HTR-8/SVneo (cell line): Measurements from ENCODE around the gene TIGD4.

Experiments
- DNase-seq: peaks from one replicate; pipeline ENCODE4 v3.0.0; 2011; ENCODE audit warnings: low spot score, mixed read lengths; ENCODE audit not compliant: insufficient read length
- FAIRE-seq: peaks from 2 replicates; lab custom pipeline; 2011; peaks lifted over from hg19 to GRCh38; lab: Jason Lieb, UNC

Gene TIGD4

GRCh38 chr4:152779513-152780266 lies at the start of gene TIGD4, which contains the start of gene ARFIP1:
TSS of gene TIGD4 (minus strand) at chr4:152779730. CDS start at chr4:152771004, 8,726 bp downstream.
TSS of gene ARFIP1 (plus strand) at chr4:152779954. CDS start at chr4:152829634, 49,680 bp downstream.
- peak; percentile 96 for DNase-seq
- FAIRE-seq = peak; percentile 99

GRCh38 chr4:152828122-152828521 lies 48.6 kb upstream of the TIGD4 start:
- DNase-seq (no peak), FAIRE-seq (no peak)

GRCh38 chr4:152825336-152825735 lies 45.8 kb upstream of the TIGD4 start:
- FAIRE-seq (no peak), DNase-seq (no peak)

- FAIRE-seq (no peak), DNase-seq (no peak)
Observed at GRCh38 chr4:152824561-152824960, 45.0 kb upstream of the TIGD4 start.

GRCh38 chr4:152822323-152822722 lies 42.8 kb upstream of the TIGD4 start:
- DNase-seq (no peak), FAIRE-seq (no peak)

- no peak for DNase-seq
- FAIRE-seq = no peak
Observed at GRCh38 chr4:152820073-152820472, 40.5 kb upstream of the TIGD4 start.

GRCh38 chr4:152819026-152819645 lies 39.6 kb upstream of the TIGD4 start:
- no peak for DNase-seq
- FAIRE-seq = no peak

- FAIRE-seq (no peak), DNase-seq (no peak)
Observed at GRCh38 chr4:152817331-152817730, 37.8 kb upstream of the TIGD4 start.

- DNase-seq (no peak), FAIRE-seq (no peak)
Observed at GRCh38 chr4:152815078-152815477, 35.5 kb upstream of the TIGD4 start.

GRCh38 chr4:152810715-152811287 lies 31.3 kb upstream of the TIGD4 start:
- DNase-seq (no peak), FAIRE-seq (no peak)

GRCh38 chr4:152808670-152809069 lies 29.1 kb upstream of the TIGD4 start:
- FAIRE-seq = no peak
- DNase-seq = no peak

- DNase-seq = no peak
- no peak for FAIRE-seq
Observed at GRCh38 chr4:152807294-152807829, 27.8 kb upstream of the TIGD4 start.

GRCh38 chr4:152806501-152807125 lies 27.1 kb upstream of the TIGD4 start:
- FAIRE-seq = peak; percentile 46
- DNase-seq = no peak

- DNase-seq (no peak), FAIRE-seq (no peak)
Observed at GRCh38 chr4:152805818-152806217, 26.3 kb upstream of the TIGD4 start.

- DNase-seq (no peak), FAIRE-seq (no peak)
Observed at GRCh38 chr4:152805071-152805650, 25.6 kb upstream of the TIGD4 start.

- FAIRE-seq (peak; percentile 26), DNase-seq (no peak)
Observed at GRCh38 chr4:152803541-152803940, 24.0 kb upstream of the TIGD4 start.

GRCh38 chr4:152795891-152796290 lies 16.4 kb upstream of the TIGD4 start:
- DNase-seq (no peak), FAIRE-seq (peak; percentile 58)

GRCh38 chr4:152786627-152787026 lies 7.1 kb upstream of the TIGD4 start:
- FAIRE-seq (no peak), DNase-seq (no peak)

GRCh38 chr4:152785639-152786615 lies 6.4 kb upstream of the TIGD4 start:
- DNase-seq (no peak), FAIRE-seq (no peak)
